D721Med (cell line): ENCODE data around the gene POP7.
"Not testable (repeated sequence)": the region's sequence is repeated elsewhere in the genome, so short reads cannot be mapped to it uniquely, and the experiment has no call there.

Source experiments
- DNase-seq: peaks from one replicate; pipeline ENCODE4 v3.0.0; 2011; ENCODE audit warnings: low spot score; ENCODE audit not compliant: insufficient read length
- FAIRE-seq: peaks from 2 replicates; lab custom pipeline; 2011; peaks lifted over from hg19 to GRCh38; lab: Jason Lieb, UNC
- CTCF ChIP-seq: IDR thresholded peaks from 2 replicates; pipeline ENCODE4 v1.5.1; 2012; ENCODE audit warnings: mild to moderate bottlenecking, control low read depth; ENCODE audit not compliant: insufficient read depth; ENCODE audit errors: missing control alignments

Gene POP7

GRCh38 chr7:100705753-100706671 is at the start of gene POP7:
Gene POP7 (plus strand): TSS chr7:100706121. CDS start chr7:100706831, 710 bp downstream.
- TF ChIP-seq CTCF, result no peak
- FAIRE-seq, result no peak
- DNase-seq, result peak; percentile 82

- not testable (repeated sequence) for DNase-seq, FAIRE-seq
These were observed 43.6 kb upstream of the POP7 start for GRCh38 chr7:100662194-100662776.

- FAIRE-seq, result no peak
- TF ChIP-seq CTCF, result no peak
- no peak for DNase-seq
These were observed 40.7 kb upstream of the POP7 start for GRCh38 chr7:100665168-100665726.

- FAIRE-seq (no peak), DNase-seq (no peak)
- no peak for TF ChIP-seq CTCF
These were observed 38.4 kb upstream of the POP7 start for GRCh38 chr7:100667331-100668068.

GRCh38 chr7:100668069-100668449 is 37.9 kb upstream of the POP7 start:
- no peak for TF ChIP-seq CTCF
- DNase-seq, result no peak
- no peak for FAIRE-seq

GRCh38 chr7:100669106-100669505 is 36.8 kb upstream of the POP7 start:
- not testable (repeated sequence) for DNase-seq, FAIRE-seq

- no peak for FAIRE-seq
- no peak for DNase-seq
These were observed 35.8 kb upstream of the POP7 start for GRCh38 chr7:100670074-100670473.

More at GRCh38 chr7:100670074-100670473, 35.8 kb upstream of the POP7 start:
- no peak for TF ChIP-seq CTCF
